Trophoblast cell (in vitro differentiated cells and primary cell): ENCODE measurements around the gene DLGAP1.
A peak's percentile ranks its signal among the peaks of the same experiment; 100 is the strongest.

ENCODE experiments used
- DNase-seq, 2 donors: peaks; one replicate each; pipeline ENCODE4 v3.0.0-alpha.2; 2016
- H2AFZ ChIP-seq: 2 replicates; pipeline ENCODE4 v1.6.1; 2013; ENCODE audit warnings: low read length, moderate library complexity, mild to moderate bottlenecking; ENCODE audit not compliant: insufficient read depth, poor library complexity
- H2AK5ac ChIP-seq: 2 replicates; pipeline ENCODE4 v1.6.1; 2013; ENCODE audit warnings: mild to moderate bottlenecking, low read length
- H2BK120ac ChIP-seq: 2 replicates; pipeline ENCODE4 v1.6.1; 2013; ENCODE audit warnings: low read length, mild to moderate bottlenecking, moderate library complexity; ENCODE audit not compliant: insufficient read depth, poor library complexity
- H2BK12ac ChIP-seq: 2 replicates; pipeline ENCODE4 v1.6.1; 2013; ENCODE audit warnings: mild to moderate bottlenecking, low read length, moderate library complexity
- H2BK5ac ChIP-seq: 2 replicates; pipeline ENCODE4 v1.6.1; 2013; ENCODE audit warnings: low read length, low read depth, moderate library complexity, mild to moderate bottlenecking; ENCODE audit not compliant: poor library complexity
- H3K14ac ChIP-seq: 2 replicates; pipeline ENCODE4 v1.6.1; 2013; ENCODE audit warnings: mild to moderate bottlenecking, low read length
- H3K18ac ChIP-seq: 2 replicates; pipeline ENCODE4 v1.6.1; 2013; ENCODE audit warnings: mild to moderate bottlenecking, low read length
- H3K23ac ChIP-seq: 2 replicates; pipeline ENCODE4 v1.6.1; 2013; ENCODE audit warnings: low read length
- H3K27ac ChIP-seq: 2 replicates; pipeline ENCODE4 v1.5.1; 2013; ENCODE audit warnings: low read depth, mild to moderate bottlenecking, inconsistent platforms, low read length, moderate library complexity
- H3K27me3 ChIP-seq: 2 replicates; pipeline ENCODE4 v1.6.1; 2013; ENCODE audit warnings: inconsistent platforms, mild to moderate bottlenecking, low read length, moderate library complexity; ENCODE audit not compliant: insufficient read depth
- H3K36me3 ChIP-seq, 2 experiments: 1 replicate in 1 of 2; 2 replicates in 1 of 2; pipeline ENCODE4 v1.6.1; 2013; ENCODE audit warnings: low read length in 2 of 2, mild to moderate bottlenecking in 2 of 2, moderate library complexity in 1 of 2; ENCODE audit not compliant: insufficient read depth in 2 of 2, control insufficient read depth in 1 of 2
- H3K4ac ChIP-seq: 2 replicates; pipeline ENCODE4 v1.6.1; 2013; ENCODE audit warnings: low read depth, mild to moderate bottlenecking, low read length, moderate library complexity
- H3K4me1 ChIP-seq, 2 experiments: 1 replicate in 1 of 2; 2 replicates in 1 of 2; pipeline ENCODE4 v1.6.1; 2013; ENCODE audit warnings: low read length in 2 of 2, mild to moderate bottlenecking in 2 of 2, moderate library complexity in 1 of 2; ENCODE audit not compliant: insufficient read depth in 2 of 2, control insufficient read depth in 1 of 2
- H3K4me2 ChIP-seq: 2 replicates; pipeline ENCODE4 v1.6.1; 2013; ENCODE audit warnings: inconsistent platforms, mild to moderate bottlenecking, low read length, moderate library complexity
- H3K4me3 ChIP-seq: 2 replicates; pipeline ENCODE4 v1.5.1; 2013; ENCODE audit warnings: mild to moderate bottlenecking, low read depth, low read length, inconsistent platforms
- H3K79me1 ChIP-seq: one replicate; pipeline ENCODE4 v1.6.1; 2013; ENCODE audit warnings: low read length
- H3K79me2 ChIP-seq: 2 replicates; pipeline ENCODE4 v1.6.1; 2013; ENCODE audit warnings: low read length, mild to moderate bottlenecking; ENCODE audit not compliant: control insufficient read depth, insufficient read depth, poor library complexity
- H3K9ac ChIP-seq: 2 replicates; pipeline ENCODE4 v1.6.1; 2013; ENCODE audit warnings: mild to moderate bottlenecking, low read length
- H3K9me3 ChIP-seq: 2 replicates; pipeline ENCODE4 v1.6.1; 2013; ENCODE audit warnings: low read depth, mild to moderate bottlenecking, control low read depth, inconsistent platforms, low read length; ENCODE audit not compliant: insufficient read depth
- H4K12ac ChIP-seq: 2 replicates; pipeline ENCODE4 v1.6.1; 2013; ENCODE audit warnings: low read depth, mild to moderate bottlenecking, low read length, moderate library complexity
- H4K8ac ChIP-seq: 2 replicates; pipeline ENCODE4 v1.6.1; 2013; ENCODE audit warnings: low read depth, mild to moderate bottlenecking, low read length, moderate library complexity
- H4K91ac ChIP-seq: one replicate; pipeline ENCODE4 v1.6.1; 2013; ENCODE audit warnings: low read depth, mild to moderate bottlenecking, low read length, moderate library complexity
- WGBS: extraction: QIAGEN DNeasy Blood & Tissue Kit; methylation state at CpG from one replicate; pipeline ENCODE4 v1.1.7; 2013; ENCODE audit warnings: missing lambda C conversion rate; ENCODE audit not compliant: insufficient read length, insufficient coverage; ENCODE audit errors: extremely low coverage; 5-methylcytosine and 5-hydroxymethylcytosine counted together

Gene DLGAP1

GRCh38 chr18:4453874-4454536 lies 1.1 kb downstream of the DLGAP1 start:
- Histone ChIP-seq H3K36me3 (no peaks in the 10 kb centered on the region), H3K4me2 (peak overlapping the region; percentile 100), H2BK12ac (no peak overlapping the region), H3K79me2 (no peaks in the 10 kb centered on the region), H2AFZ (peak overlapping the region; percentile 52), H3K9ac (no peak overlapping the region), H3K4me3 (peak overlapping the region; percentile 80), H2BK120ac (no peak overlapping the region), H4K8ac (no peak overlapping the region), H4K12ac (no peak overlapping the region), H3K27ac (no peak overlapping the region), H3K9me3 (no peaks in the 10 kb centered on the region), H3K79me1 (no peaks in the 10 kb centered on the region), H3K4me1 (peaks cover 7 to 10% of the 10 kb centered on the region in 2 experiments), H3K23ac (no peak overlapping the region), H2BK5ac (no peak overlapping the region), H3K4ac (no peak overlapping the region), H3K14ac (no peak overlapping the region), H4K91ac (no peak overlapping the region), H3K18ac (no peak overlapping the region), H2AK5ac (no peak overlapping the region), H3K27me3 (peaks cover 20% of the 10 kb centered on the region)
- no peak for DNase-seq
- WGBS = no CpG with 5 or more reads among the region's 46 CpGs

GRCh38 chr18:4453567-4453873 lies 1.6 kb downstream of the DLGAP1 start:
- no peak overlapping the region for H2BK120ac ChIP-seq
- H2AK5ac ChIP-seq = no peak overlapping the region
- H3K27ac ChIP-seq = no peak overlapping the region
- H3K4me3 ChIP-seq = no peak overlapping the region
- H3K23ac ChIP-seq = no peak overlapping the region
- no peaks in the 10 kb centered on the region for H3K79me2 ChIP-seq
- no peak overlapping the region for H3K4ac ChIP-seq
- DNase-seq = no peak
- H3K36me3 ChIP-seq = no peaks in the 10 kb centered on the region
- no peak overlapping the region for H2BK12ac ChIP-seq
- no peak overlapping the region for H4K8ac ChIP-seq
- no peak overlapping the region for H3K14ac ChIP-seq
- WGBS = no CpG with 5 or more reads among the region's 8 CpGs
- H4K91ac ChIP-seq = no peak overlapping the region
- H3K18ac ChIP-seq = no peak overlapping the region
- H4K12ac ChIP-seq = no peak overlapping the region
- H2AFZ ChIP-seq = peak overlapping the region; percentile 52
- no peak overlapping the region for H2BK5ac ChIP-seq
- H3K4me2 ChIP-seq = peak overlapping the region; percentile 100
- peaks cover 20% of the 10 kb centered on the region for H3K27me3 ChIP-seq
- H3K9ac ChIP-seq = no peak overlapping the region
- no peaks in the 10 kb centered on the region for H3K9me3 ChIP-seq
- H3K4me1 ChIP-seq = peaks cover 7 to 10% of the 10 kb centered on the region in 2 experiments
- no peaks in the 10 kb centered on the region for H3K79me1 ChIP-seq

- Histone ChIP-seq H4K12ac (no peak overlapping the region), H3K14ac (no peak overlapping the region), H3K4me2 (no peak overlapping the region), H3K18ac (no peak overlapping the region), H2AFZ (no peak overlapping the region), H2BK12ac (no peak overlapping the region), H3K27ac (no peak overlapping the region), H3K79me2 (no peaks in the 10 kb centered on the region), H3K23ac (no peak overlapping the region), H3K4ac (no peak overlapping the region), H3K36me3 (no peaks in the 10 kb centered on the region), H3K27me3 (peaks cover 20% of the 10 kb centered on the region), H2AK5ac (no peak overlapping the region), H3K9ac (no peak overlapping the region), H4K91ac (no peak overlapping the region), H2BK120ac (no peak overlapping the region), H2BK5ac (no peak overlapping the region), H3K79me1 (no peaks in the 10 kb centered on the region), H3K9me3 (no peaks in the 10 kb centered on the region), H3K4me1 (peaks cover 7 to 10% of the 10 kb centered on the region in 2 experiments), H3K4me3 (no peak overlapping the region), H4K8ac (no peak overlapping the region)
- WGBS = no CpG with 5 or more reads among the region's 2 CpGs
- DNase-seq = no peak
Observed at GRCh38 chr18:4450065-4450658, 4.9 kb downstream of the DLGAP1 start.

- no peak for DNase-seq
- Histone ChIP-seq H3K9ac (no peak overlapping the region), H3K14ac (no peak overlapping the region), H2BK5ac (no peak overlapping the region), H3K18ac (no peak overlapping the region), H4K8ac (no peak overlapping the region), H4K91ac (no peak overlapping the region), H2BK120ac (no peak overlapping the region), H2BK12ac (no peak overlapping the region), H3K27ac (no peak overlapping the region), H4K12ac (no peak overlapping the region), H3K4ac (no peak overlapping the region), H3K27me3 (peaks cover 2% of the 10 kb centered on the region), H3K79me1 (no peaks in the 10 kb centered on the region), H2AK5ac (no peak overlapping the region), H2AFZ (no peak overlapping the region), H3K36me3 (no peaks in the 10 kb centered on the region), H3K9me3 (no peaks in the 10 kb centered on the region), H3K4me3 (no peak overlapping the region), H3K23ac (no peak overlapping the region), H3K4me1 (no peaks in the 10 kb centered on the region), H3K79me2 (no peaks in the 10 kb centered on the region), H3K4me2 (no peak overlapping the region)
- no CpG with 5 or more reads among the region's 4 CpGs for WGBS
Observed at GRCh38 chr18:4445902-4446301, 9.2 kb downstream of the DLGAP1 start.
